GM15510 (cell line): ENCODE measurements around the gene DIPK1B.

Experiments used
- POLR2A ChIP-seq: IDR thresholded peaks from 3 replicates; pipeline ENCODE4 v1.6.1; 2011; ENCODE audit warnings: borderline replicate concordance; ENCODE audit not compliant: insufficient read length; ENCODE audit errors: extremely low read depth

DIPK1B gene

DNA sequence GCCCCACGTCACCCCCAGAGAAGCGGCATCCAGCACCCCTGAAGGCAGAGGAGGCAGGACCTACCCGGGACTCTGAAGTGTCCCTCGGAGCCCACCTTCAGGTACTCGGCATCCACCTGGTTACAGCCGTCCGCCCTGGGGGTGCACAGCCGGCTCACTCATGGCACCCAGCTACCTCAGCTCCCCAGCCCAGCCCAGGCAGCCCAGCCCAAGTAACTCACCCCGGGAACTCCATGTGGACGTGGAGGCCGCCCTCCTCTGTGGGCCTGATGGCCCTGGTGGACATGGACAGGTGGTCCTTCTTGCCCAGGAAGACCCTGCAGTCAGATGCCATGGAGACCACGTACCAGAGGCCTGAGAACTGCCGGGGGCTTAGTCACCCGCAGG is 51.3 kb downstream of the DIPK1B start:
- TF ChIP-seq POLR2A = no peak

DNA sequence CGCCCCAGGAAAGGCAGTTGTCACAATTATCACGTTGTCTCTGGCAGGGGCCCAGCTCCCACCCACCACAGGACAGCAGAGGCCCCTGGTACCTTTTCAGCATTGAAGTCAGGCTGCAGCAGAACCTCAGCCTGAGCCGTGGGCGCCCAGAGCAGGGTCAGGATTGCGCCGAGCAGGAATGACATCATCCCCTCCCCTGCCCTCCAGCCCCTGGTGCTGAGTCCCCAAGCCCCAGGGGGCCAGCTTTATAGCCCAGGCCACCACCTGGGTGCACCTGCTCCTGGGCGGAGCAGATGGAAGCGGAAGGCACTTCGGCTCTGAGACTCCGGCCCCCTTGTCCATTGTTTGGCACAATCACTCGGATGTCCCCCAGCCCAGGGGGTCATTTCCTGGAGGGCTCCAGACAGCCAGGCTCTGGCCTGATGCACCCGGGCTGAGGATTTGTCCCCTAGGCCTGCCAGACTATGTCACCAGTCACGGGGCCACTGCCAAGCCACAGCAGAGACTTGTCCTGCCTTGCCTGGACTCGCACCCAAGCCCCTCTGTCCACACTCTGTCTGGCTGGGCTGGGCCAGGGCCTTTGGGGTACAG is 52.0 kb downstream of the DIPK1B start, which contains the start of gene LCN15:
LCN15 (minus strand) TSS at position 218 of the 591 bp plus-strand sequence; CDS start at position 188, 30 bp downstream.
- no peak for TF ChIP-seq POLR2A

DNA sequence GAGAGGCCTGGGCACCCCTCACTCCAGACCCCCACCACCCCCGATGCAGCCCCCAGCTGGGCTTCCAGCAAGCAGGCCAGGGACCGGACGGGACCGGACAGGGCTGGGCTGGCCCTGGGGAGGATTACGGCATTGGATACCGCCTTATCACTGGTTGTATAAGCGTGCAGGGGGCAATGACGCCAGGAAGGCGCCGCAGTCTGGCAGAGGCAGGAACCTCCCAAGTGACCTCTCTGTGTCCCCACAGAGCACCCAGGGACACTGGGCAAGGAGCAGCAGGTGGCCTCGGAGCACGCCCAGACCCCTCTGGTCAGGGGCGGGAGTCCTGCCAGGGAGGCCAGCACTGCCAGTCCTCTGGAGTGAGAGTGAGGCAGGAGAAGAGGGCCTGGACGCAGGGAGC is 52.7 kb downstream of the DIPK1B start:
- TF ChIP-seq POLR2A = no peak

- no peak for TF ChIP-seq POLR2A
Observed at GRCh38 chr9:136769710-136770191, 57.4 kb downstream of the DIPK1B start.

- no peak for TF ChIP-seq POLR2A
Observed at GRCh38 chr9:136771907-136772415, 59.6 kb downstream of the DIPK1B start.

- TF ChIP-seq POLR2A = no peak
Observed at GRCh38 chr9:136773386-136774044, 61.1 kb downstream of the DIPK1B start.
